ENCODE data around the gene SOX9.
"Not testable (repeated sequence)": the region's sequence is repeated elsewhere in the genome, so short reads cannot be mapped to it uniquely, and the experiment has no call there.

Gene SOX9

DNA sequence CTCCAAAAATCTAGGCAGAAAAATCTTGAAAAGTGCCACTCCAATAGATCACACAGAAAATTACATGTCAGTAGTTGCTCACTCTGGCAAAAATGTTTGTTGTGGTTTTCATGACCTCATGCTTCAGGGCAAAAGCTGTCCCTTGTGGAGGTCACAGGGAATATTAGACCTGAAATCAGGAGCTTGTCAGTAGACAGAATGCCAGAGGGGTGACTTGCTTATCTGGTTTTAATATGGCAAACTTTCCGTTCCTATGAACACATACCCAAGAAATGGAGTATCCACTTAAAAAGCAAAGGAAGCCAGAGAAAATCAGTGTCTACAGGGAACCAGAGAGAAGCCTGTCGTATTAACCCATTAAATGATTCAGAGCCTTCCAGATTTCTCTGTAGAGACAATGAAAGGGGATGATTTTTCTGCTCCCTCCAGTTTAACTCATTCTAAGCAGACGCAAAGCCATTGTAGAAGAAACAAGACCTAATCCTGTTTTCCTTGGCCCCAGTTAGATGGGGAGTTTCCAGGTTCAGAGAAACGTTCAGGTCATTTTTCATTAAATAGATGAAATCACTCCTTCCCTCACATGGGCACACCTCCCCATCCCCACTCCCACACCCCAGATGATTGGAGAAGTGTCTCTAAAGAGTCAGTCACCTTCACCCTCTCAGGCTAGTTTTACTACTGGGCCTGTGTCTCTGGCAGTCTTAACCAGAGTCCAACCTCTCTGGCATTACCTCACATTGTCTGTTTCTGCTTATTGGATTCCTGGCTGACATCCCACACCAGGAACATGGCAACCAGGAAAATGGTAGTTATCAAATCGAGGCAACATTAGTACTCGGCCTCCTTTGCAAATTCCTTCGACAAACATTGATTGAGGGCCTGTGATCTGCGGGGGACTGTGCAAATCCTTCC is 6.0 kb downstream of the SOX9 start:
- no peak for DNase-seq

- DNase-seq: no peak
Observed at GRCh38 chr17:72128039-72128438, 7.2 kb downstream of the SOX9 start.

GRCh38 chr17:72134608-72135394 is 14.0 kb downstream of the SOX9 start:
- DNase-seq: no peak

GRCh38 chr17:72135546-72136325 is 14.9 kb downstream of the SOX9 start:
- no peak for DNase-seq

- no peak for DNase-seq
Observed at GRCh38 chr17:72136692-72137091, 15.9 kb downstream of the SOX9 start.

DNA sequence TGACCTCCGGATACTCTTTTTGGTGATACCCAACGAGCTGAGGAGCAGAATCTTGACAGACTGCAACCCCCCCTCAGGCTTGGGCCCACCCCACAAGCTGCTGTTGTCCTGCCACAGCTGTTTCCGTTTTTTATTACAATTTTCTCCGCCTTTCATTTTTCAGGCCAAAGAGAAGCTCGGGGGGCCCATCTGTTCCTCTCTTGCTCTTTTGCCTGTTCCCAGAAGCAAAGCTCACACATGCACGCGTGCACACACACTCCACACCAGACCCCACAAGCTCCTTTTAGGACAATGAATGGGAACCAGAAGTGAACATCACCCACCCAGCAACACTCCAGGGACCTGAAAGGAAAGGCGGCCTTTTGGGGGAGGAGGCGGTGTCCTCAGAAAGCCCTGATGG is 16.3 kb downstream of the SOX9 start:
- no peak for DNase-seq

DNA sequence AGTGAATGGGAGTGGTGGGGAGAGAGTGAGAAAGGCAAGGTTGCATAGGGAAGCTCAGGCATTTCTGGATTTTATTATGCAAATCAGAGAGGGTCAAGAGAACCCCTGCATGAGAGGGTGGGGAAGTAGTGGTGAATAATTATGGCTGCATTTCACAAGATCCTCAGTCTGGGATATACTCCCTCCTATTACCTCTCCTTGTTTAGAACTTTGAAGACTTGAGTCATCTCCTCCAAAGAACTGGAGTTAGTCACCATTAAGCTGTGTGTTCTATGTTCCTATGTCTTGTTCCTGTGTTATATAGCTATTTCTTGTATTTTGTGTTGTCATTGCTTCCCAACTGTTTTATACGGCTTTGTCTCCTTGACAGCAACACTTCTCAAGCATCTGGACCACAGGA is 18.4 kb downstream of the SOX9 start:
- no peak for DNase-seq

DNA sequence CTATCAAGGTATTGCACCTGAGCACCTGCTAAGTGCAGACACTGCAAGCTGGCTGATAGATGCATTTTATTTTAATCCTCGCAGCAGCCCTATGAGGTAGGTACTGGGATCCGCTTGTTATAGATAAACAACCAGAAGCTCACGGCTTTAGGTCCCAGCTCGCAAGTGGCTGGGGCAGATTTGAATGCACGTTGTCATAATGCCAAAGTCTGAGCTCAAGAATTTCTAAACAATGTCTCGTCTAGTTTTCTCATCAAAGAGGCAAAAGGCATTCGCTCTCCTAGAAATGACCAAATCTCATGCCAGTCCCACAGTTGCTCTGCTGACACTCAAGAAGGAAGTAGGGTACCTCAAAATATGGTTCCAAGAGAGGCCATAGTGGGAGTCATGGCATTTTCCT is 20.5 kb downstream of the SOX9 start:
- DNase-seq: no peak

- not testable (repeated sequence) for DNase-seq
Observed at GRCh38 chr17:72142097-72142496, 21.3 kb downstream of the SOX9 start.

GRCh38 chr17:72142614-72143013 is 21.8 kb downstream of the SOX9 start:
- no peak for DNase-seq

- DNase-seq: no peak
Observed at GRCh38 chr17:72143245-72143644, 22.4 kb downstream of the SOX9 start.

- DNase-seq: no peak
Observed at GRCh38 chr17:72144101-72144500, 23.3 kb downstream of the SOX9 start.

DNA sequence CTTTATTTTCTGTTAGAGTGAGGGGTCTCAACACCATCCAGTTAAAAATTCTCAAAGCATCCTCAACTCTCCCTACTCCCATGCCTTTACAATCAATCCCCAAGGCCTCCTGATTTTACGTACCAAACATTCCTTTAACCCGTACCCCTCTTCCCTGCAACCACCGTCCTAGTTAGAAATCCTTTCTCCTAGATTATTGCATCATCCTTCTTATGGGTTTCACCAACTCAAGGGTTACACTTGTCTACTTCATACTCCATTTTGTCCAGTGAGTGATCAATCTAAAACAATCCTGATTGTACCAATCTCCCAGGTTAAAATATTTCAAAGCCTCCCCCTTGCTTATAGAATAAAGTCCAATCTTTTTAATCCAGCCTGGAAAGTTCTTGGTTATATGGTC is 24.7 kb downstream of the SOX9 start:
- DNase-seq: no peak

- DNase-seq: no peak
Observed at GRCh38 chr17:72145962-72146361, 25.1 kb downstream of the SOX9 start.

DNA sequence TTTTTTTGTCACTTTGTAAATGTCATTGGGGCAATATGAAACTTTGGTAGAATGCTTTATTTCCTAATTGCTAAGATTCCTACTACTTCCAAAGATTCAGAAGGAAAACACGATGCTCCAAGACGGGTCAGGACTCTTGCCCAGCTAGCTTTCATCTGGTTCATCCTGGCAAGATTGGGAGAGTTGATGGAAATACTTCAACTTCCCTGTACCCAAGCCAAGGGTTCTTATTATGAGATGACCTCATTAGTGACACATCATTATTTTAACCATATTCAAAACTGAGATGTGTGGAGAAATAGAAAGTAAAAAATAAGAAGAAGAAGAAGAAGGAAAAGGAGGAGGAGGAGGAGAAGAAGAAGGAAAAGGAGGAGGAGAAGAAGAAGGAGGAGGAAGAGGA is 25.6 kb downstream of the SOX9 start:
- DNase-seq: no peak

GRCh38 chr17:72150632-72151460 is 30.0 kb downstream of the SOX9 start:
- no peak for DNase-seq

DNA sequence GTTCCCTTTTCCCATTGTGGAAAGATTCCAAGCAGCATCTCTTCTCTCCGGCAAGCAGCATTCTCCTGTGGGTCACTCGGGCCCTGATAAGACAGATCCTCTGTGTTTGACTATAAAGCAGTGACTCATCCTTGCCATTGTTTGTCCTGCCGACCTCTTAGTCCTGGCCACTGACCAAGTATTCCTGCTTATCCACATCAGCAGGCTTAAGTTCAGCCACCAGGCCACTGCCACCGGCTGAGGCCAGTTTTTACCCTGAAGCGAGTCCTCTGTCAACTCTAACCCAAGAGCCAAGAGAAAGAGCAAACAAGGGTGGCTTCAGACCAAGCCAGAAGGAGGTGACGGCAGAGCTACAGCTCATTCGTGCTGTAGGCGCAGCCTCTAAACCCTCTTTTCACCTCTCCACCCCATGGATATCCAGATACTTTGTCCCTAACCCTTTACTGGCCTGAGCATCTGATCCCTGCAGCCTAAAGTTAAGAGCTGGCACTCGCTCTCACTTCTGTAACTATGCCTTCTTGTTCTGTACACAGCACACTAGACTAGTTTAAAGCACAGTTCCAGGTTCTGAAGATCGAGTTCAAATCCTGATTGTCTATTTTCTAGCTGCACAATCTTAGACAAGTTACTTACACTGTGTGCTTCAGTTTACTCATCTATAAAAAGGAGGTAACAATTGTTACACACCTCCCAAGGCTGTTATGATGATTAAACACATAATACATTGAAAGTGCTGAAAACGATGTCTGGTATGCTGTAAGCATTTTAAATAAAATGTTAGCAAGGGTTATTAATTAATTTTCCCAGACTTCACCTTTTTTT is 31.0 kb downstream of the SOX9 start:
- no peak for DNase-seq

DNA sequence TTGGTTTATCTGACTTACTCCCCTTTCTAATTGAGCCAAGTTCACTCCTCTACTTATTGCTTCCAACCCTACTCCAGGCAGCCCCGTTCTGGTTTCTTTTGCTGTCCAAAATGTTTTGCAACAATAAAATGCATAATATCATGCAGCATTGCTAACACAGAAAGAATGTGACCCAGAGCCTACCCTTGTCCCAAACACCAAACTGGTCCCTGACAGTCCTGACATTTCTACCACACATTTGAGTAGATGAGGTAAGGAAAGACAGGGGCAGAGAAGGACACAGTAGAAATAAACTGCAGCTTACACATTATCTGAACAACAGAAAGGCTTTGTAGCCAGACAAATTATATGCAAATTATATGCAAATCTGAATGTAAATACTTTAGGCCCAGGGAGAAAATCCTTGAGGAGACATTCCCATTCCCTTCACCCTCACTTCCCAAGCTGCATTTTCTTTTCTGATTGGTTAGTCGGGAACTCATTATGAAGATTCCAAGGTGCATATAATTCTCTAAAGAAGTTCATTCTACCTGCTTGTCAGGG is 31.6 kb downstream of the SOX9 start:
- no peak for DNase-seq

GRCh38 chr17:72158895-72159885 is 38.4 kb downstream of the SOX9 start:
- DNase-seq: no peak

GRCh38 chr17:72162569-72162968 is 41.7 kb downstream of the SOX9 start:
- DNase-seq: no peak

Measured in hematopoietic multipotent progenitor cell treated with erythropoietin and hydrocortisone succinate and interleukin-3 and kit ligand, for 6 days (in vitro differentiated cells).